ENCODE measurements around the gene KCNA3.

DNA sequence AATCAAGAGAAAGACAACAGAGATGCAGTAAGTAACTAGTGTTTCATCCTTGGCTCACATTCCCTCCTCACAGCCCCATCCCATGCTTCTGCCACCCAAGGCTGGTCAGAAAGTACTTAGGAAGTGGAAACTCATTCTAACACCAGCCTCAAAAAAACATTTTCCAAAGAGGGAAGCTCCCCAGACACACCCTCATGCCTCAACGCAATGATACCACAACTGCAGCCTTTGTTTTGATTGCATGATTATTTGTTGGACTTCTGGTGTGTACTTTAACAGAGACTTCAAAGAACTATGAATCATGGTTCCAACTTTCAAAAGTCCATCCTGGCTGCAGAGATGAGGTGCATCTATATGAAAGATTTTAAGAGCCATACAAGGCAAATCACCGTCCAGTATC is 45.2 kb upstream of the KCNA3 start:
- TF ChIP-seq CTCF (IDR thresholded peaks at IDR 0.05) (no peak), POLR2AphosphoS5 (IDR thresholded peaks at IDR 0.05) (no peak), EP300 (IDR thresholded peaks at IDR 0.05) (no peak)

All from stomach (tissue), 4 donors.